HG03460 (cell line): ENCODE data around the gene TAMALIN.
A peak's percentile ranks its signal among the peaks of the same experiment; 100 is the strongest.

Experiments
- ATAC-seq: cut with Tn5 transposase; IDR thresholded peaks from one replicate; pipeline ENCODE4 v1.9.1; 2021; ENCODE audit not compliant: unreplicated experiment

TAMALIN gene

GRCh38 chr12:52035190-52035589 lies 28.4 kb downstream of the TAMALIN start:
- no peak for ATAC-seq

GRCh38 chr12:52035926-52036325 lies 29.2 kb downstream of the TAMALIN start:
- ATAC-seq, result no peak

- ATAC-seq, result no peak
These were observed 29.9 kb downstream of the TAMALIN start for GRCh38 chr12:52036587-52037171.

- no peak for ATAC-seq
These were observed 30.6 kb downstream of the TAMALIN start for GRCh38 chr12:52037248-52037861.

- ATAC-seq, result no peak
These were observed 31.7 kb downstream of the TAMALIN start for GRCh38 chr12:52038447-52038846.

GRCh38 chr12:52041035-52041434 lies 34.3 kb downstream of the TAMALIN start:
- ATAC-seq, result no peak

- no peak for ATAC-seq
These were observed 35.0 kb downstream of the TAMALIN start for GRCh38 chr12:52041695-52042123.

GRCh38 chr12:52042706-52043385 lies 36.1 kb downstream of the TAMALIN start:
- no peak for ATAC-seq

GRCh38 chr12:52043386-52044212 lies 36.9 kb downstream of the TAMALIN start:
- no peak for ATAC-seq

GRCh38 chr12:52044292-52044983 lies 37.7 kb downstream of the TAMALIN start:
- ATAC-seq, result no peak

- no peak for ATAC-seq
These were observed 39.1 kb downstream of the TAMALIN start for GRCh38 chr12:52045794-52046199.

- ATAC-seq, result no peak
These were observed 40.1 kb downstream of the TAMALIN start for GRCh38 chr12:52046859-52047258.

GRCh38 chr12:52049286-52049685 lies 42.5 kb downstream of the TAMALIN start:
- ATAC-seq, result no peak

- ATAC-seq, result no peak
These were observed 42.9 kb downstream of the TAMALIN start for GRCh38 chr12:52049688-52050087.

- ATAC-seq, result no peak
These were observed 43.5 kb downstream of the TAMALIN start for GRCh38 chr12:52050116-52050757.

- peak; percentile 78 for ATAC-seq
These were observed 44.2 kb downstream of the TAMALIN start, which contains the start of gene NR4A1 for GRCh38 chr12:52050758-52051541. Gene NR4A1, plus strand, starts transcription at chr12:52051442. Its CDS starts 2,887 bp downstream, at chr12:52054329.

- ATAC-seq, result no peak
These were observed 45.9 kb downstream of the TAMALIN start for GRCh38 chr12:52052468-52053186.

GRCh38 chr12:52053536-52054209 lies 46.9 kb downstream of the TAMALIN start:
- ATAC-seq, result no peak
